Measurements from ENCODE around the gene STRADA. TPM values are rescaled to one million over a fixed set of nuclear protein-coding genes. Genes with fewer than 3 reads are reported as not detected.

The STRADA gene
- total RNA-seq, 1 donor from 2014 or later, result 42.9 TPM

GRCh38 chr17:63685578-63685977 is 56.0 kb downstream of the STRADA start:
- no peaks in the 10 kb centered on the region for H3K27me3 Mint-ChIP-seq (ENCODE audit: unreplicated experiment)
- no peak for DNase-seq (ENCODE audit: extremely low spot score, unreplicated experiment)
- no peak overlapping the region for H3K27ac Mint-ChIP-seq (ENCODE audit: unreplicated experiment)
- no peaks in the 10 kb centered on the region for H3K9me3 Mint-ChIP-seq (ENCODE audit: unreplicated experiment)
- H3K4me3 Mint-ChIP-seq (ENCODE audit: unreplicated experiment), result no peak overlapping the region
- TF ChIP-seq CTCF (IDR thresholded peaks at IDR 0.05), result no peak
- H3K36me3 Mint-ChIP-seq (ENCODE audit: unreplicated experiment), result peaks cover 31% of the 10 kb centered on the region
- H3K4me1 Mint-ChIP-seq (ENCODE audit: unreplicated experiment), result peaks cover 13% of the 10 kb centered on the region

- no peak for TF ChIP-seq CTCF (IDR thresholded peaks at IDR 0.05)
- no peak for DNase-seq (ENCODE audit: extremely low spot score, unreplicated experiment)
- Mint-ChIP-seq H3K36me3 (ENCODE audit: unreplicated experiment) (peaks cover 30% of the 10 kb centered on the region), H3K4me3 (ENCODE audit: unreplicated experiment) (no peak overlapping the region), H3K9me3 (ENCODE audit: unreplicated experiment) (no peaks in the 10 kb centered on the region), H3K27ac (ENCODE audit: unreplicated experiment) (no peak overlapping the region), H3K27me3 (ENCODE audit: unreplicated experiment) (no peaks in the 10 kb centered on the region), H3K4me1 (ENCODE audit: unreplicated experiment) (peaks cover 13% of the 10 kb centered on the region)
These were observed 56.6 kb downstream of the STRADA start for GRCh38 chr17:63685041-63685440.

- no peak overlapping the region for H3K4me3 Mint-ChIP-seq (ENCODE audit: unreplicated experiment)
- no peak for DNase-seq (ENCODE audit: extremely low spot score, unreplicated experiment)
- H3K27ac Mint-ChIP-seq (ENCODE audit: unreplicated experiment), result no peak overlapping the region
- no peaks in the 10 kb centered on the region for H3K9me3 Mint-ChIP-seq (ENCODE audit: unreplicated experiment)
- peaks cover 13% of the 10 kb centered on the region for H3K4me1 Mint-ChIP-seq (ENCODE audit: unreplicated experiment)
- TF ChIP-seq CTCF (IDR thresholded peaks at IDR 0.05), result no peak
- H3K36me3 Mint-ChIP-seq (ENCODE audit: unreplicated experiment), result peaks cover 21% of the 10 kb centered on the region
- no peaks in the 10 kb centered on the region for H3K27me3 Mint-ChIP-seq (ENCODE audit: unreplicated experiment)
These were observed 58.6 kb downstream of the STRADA start for GRCh38 chr17:63682981-63683380.

- DNase-seq (ENCODE audit: extremely low spot score, unreplicated experiment), result no peak
- Mint-ChIP-seq H3K27ac (ENCODE audit: unreplicated experiment) (no peak overlapping the region), H3K4me3 (ENCODE audit: unreplicated experiment) (no peak overlapping the region), H3K36me3 (ENCODE audit: unreplicated experiment) (peaks cover 23% of the 10 kb centered on the region), H3K9me3 (ENCODE audit: unreplicated experiment) (no peaks in the 10 kb centered on the region), H3K4me1 (ENCODE audit: unreplicated experiment) (peaks cover 13% of the 10 kb centered on the region), H3K27me3 (ENCODE audit: unreplicated experiment) (no peaks in the 10 kb centered on the region)
- no peak for TF ChIP-seq CTCF (IDR thresholded peaks at IDR 0.05)
These were observed 59.2 kb downstream of the STRADA start for GRCh38 chr17:63682441-63682840.

- Mint-ChIP-seq H3K9me3 (ENCODE audit: unreplicated experiment) (no peaks in the 10 kb centered on the region), H3K4me1 (ENCODE audit: unreplicated experiment) (peaks cover 15% of the 10 kb centered on the region), H3K4me3 (ENCODE audit: unreplicated experiment) (no peak overlapping the region), H3K27ac (ENCODE audit: unreplicated experiment) (no peak overlapping the region), H3K27me3 (ENCODE audit: unreplicated experiment) (no peaks in the 10 kb centered on the region), H3K36me3 (ENCODE audit: unreplicated experiment) (peaks cover 25% of the 10 kb centered on the region)
- TF ChIP-seq CTCF (IDR thresholded peaks at IDR 0.05), result no peak
- no peak for DNase-seq (ENCODE audit: extremely low spot score, unreplicated experiment)
These were observed 60.1 kb downstream of the STRADA start for GRCh38 chr17:63681530-63681929.
